ENCODE data around the gene FBXW7. TPM values are rescaled to one million over a fixed set of nuclear protein-coding genes. Genes with fewer than 3 reads are reported as not detected.
A peak's percentile ranks its signal among the peaks of the same experiment; 100 is the strongest.

FBXW7 gene
- total RNA-seq, 3 donors from 2014 or later = 55.7 to 247 (median 117) TPM

DNA sequence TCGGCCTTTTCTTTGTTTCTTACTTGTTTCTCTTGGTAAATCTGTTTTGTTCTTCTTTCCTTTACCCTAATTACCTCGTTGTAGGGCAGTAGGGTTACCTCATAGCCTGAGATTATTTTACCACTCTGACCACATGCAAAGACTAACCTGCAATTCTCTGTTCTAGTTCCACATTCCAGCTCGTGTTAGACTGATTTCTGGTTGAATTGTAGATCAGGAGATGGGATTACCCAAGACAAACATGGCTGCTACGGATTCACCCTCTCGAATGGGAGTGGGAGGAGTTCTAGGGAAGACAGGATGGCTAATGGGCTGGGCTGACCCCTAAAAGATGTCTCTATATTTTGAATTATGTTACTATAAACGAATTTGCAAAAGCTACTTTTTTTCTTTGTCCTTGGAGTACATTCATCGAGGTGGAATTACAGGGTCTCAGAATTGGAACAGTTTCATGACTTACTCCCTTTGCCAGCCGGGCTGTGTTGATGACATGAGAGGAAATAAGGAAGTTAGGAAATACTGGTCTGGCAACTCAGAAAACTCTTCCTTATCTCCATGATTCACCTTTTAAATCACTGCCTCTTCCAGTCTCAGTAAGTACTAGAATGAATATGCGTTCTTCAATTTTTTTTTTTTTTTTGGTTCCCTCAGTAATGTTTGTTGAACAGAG is 36.7 kb upstream of the FBXW7 start:
- Histone ChIP-seq H3K36me3 (no peaks in the 10 kb centered on the region), H3K27ac (peak overlapping the region in 1 of 2 donors; percentile 63), H3K9me3 (no peaks in the 10 kb centered on the region), H3K27me3 (no peaks in the 10 kb centered on the region), H3K4me1 (no peaks in the 10 kb centered on the region), H3K4me3 (no peak overlapping the region)
- intact Hi-C loops (cut with DNase I; ENCODE audit: low total_unique reads) = no loop called here
- no peak for DNase-seq (ENCODE audit: low spot score in 2 of 2)
- TF ChIP-seq POLR2A (IDR thresholded peaks at IDR 0.05) (no peak), POLR2AphosphoS5 (IDR thresholded peaks at IDR 0.05) (no peak)
- TF ChIP-seq, protein P1, sequence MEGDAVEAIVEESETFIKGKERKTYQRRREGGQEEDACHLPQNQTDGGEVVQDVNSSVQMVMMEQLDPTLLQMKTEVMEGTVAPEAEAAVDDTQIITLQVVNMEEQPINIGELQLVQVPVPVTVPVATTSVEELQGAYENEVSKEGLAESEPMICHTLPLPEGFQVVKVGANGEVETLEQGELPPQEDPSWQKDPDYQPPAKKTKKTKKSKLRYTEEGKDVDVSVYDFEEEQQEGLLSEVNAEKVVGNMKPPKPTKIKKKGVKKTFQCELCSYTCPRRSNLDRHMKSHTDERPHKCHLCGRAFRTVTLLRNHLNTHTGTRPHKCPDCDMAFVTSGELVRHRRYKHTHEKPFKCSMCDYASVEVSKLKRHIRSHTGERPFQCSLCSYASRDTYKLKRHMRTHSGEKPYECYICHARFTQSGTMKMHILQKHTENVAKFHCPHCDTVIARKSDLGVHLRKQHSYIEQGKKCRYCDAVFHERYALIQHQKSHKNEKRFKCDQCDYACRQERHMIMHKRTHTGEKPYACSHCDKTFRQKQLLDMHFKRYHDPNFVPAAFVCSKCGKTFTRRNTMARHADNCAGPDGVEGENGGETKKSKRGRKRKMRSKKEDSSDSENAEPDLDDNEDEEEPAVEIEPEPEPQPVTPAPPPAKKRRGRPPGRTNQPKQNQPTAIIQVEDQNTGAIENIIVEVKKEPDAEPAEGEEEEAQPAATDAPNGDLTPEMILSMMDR (IDR thresholded peaks at IDR 0.05) = no peak

GRCh38 chr4:152571770-152572169 is 35.9 kb upstream of the FBXW7 start:
- Histone ChIP-seq H3K27me3 (no peaks in the 10 kb centered on the region), H3K9me3 (no peaks in the 10 kb centered on the region), H3K27ac (no peak overlapping the region), H3K36me3 (no peaks in the 10 kb centered on the region), H3K4me3 (no peak overlapping the region), H3K4me1 (no peaks in the 10 kb centered on the region)
- intact Hi-C loops (cut with DNase I; ENCODE audit: low total_unique reads) = no loop called here
- TF ChIP-seq, protein P1 (IDR thresholded peaks at IDR 0.05) = no peak
- TF ChIP-seq POLR2A (IDR thresholded peaks at IDR 0.05) = no peak
- no peak for TF ChIP-seq POLR2AphosphoS5 (IDR thresholded peaks at IDR 0.05)
- no peak for DNase-seq (ENCODE audit: low spot score in 2 of 2)

DNA sequence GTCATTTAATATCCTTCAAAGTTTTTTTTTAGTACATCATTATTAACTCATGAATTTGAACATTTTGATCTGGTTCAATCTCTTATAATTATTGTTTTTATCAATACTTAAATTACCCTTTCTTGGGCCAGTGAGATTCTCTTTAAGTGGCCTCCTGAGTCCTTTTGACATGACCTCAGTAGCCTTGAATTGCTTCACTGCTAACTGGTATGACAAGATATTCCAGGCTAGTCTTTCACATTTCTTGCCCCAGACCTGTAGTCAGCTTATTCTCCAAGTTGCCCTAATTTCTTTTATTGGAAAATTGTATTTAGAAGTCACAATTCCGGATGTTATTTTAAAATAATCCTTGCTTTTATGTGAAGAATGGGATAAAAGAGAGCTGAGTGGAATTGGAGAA is 35.4 kb upstream of the FBXW7 start:
- intact Hi-C loops (cut with DNase I; ENCODE audit: low total_unique reads) = no loop called here
- no peaks in the 10 kb centered on the region for H3K27me3 ChIP-seq
- H3K4me3 ChIP-seq = no peak overlapping the region
- no peak for TF ChIP-seq POLR2A (IDR thresholded peaks at IDR 0.05)
- no peak for TF ChIP-seq POLR2AphosphoS5 (IDR thresholded peaks at IDR 0.05)
- TF ChIP-seq, protein P1 (IDR thresholded peaks at IDR 0.05) = no peak
- H3K36me3 ChIP-seq = no peaks in the 10 kb centered on the region
- H3K4me1 ChIP-seq = no peaks in the 10 kb centered on the region
- no peak for DNase-seq (ENCODE audit: low spot score in 2 of 2)
- no peaks in the 10 kb centered on the region for H3K9me3 ChIP-seq
- H3K27ac ChIP-seq = no peak overlapping the region

GRCh38 chr4:152565333-152565732 is 29.4 kb upstream of the FBXW7 start:
- intact Hi-C loops (cut with DNase I; ENCODE audit: low total_unique reads) = no loop called here
- Histone ChIP-seq H3K36me3 (no peaks in the 10 kb centered on the region), H3K4me3 (no peak overlapping the region), H3K27me3 (no peaks in the 10 kb centered on the region), H3K4me1 (no peaks in the 10 kb centered on the region), H3K27ac (no peak overlapping the region), H3K9me3 (no peaks in the 10 kb centered on the region)
- TF ChIP-seq POLR2AphosphoS5 (IDR thresholded peaks at IDR 0.05) = no peak
- TF ChIP-seq, protein P1 (IDR thresholded peaks at IDR 0.05) = no peak
- TF ChIP-seq POLR2A (IDR thresholded peaks at IDR 0.05) = no peak
- no peak for DNase-seq (ENCODE audit: low spot score in 2 of 2)

DNA sequence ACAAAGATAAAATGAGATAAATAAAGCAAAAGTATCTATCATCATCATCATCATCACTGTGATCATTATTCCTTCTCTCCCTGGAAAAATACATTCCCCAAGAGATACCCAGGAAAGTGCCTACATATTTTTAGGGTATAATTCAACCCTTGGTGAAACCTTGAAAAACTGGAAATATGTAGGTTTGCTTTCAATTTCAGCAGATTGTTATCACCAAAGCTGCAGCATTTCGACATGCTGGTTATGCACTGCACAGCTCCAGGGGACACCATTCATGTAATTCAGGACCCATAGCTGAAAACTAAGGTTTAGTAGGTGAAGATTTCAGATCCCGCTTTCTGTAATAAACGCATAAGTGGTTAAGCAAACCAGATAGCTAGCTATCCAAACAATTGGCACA is 28.4 kb upstream of the FBXW7 start:
- no peak overlapping the region for H3K27ac ChIP-seq
- H3K4me1 ChIP-seq = no peaks in the 10 kb centered on the region
- H3K9me3 ChIP-seq = no peaks in the 10 kb centered on the region
- no peaks in the 10 kb centered on the region for H3K36me3 ChIP-seq
- H3K4me3 ChIP-seq = no peak overlapping the region
- intact Hi-C loops (cut with DNase I; ENCODE audit: low total_unique reads) = no loop called here
- no peak for DNase-seq (ENCODE audit: low spot score in 2 of 2)
- no peak for TF ChIP-seq POLR2AphosphoS5 (IDR thresholded peaks at IDR 0.05)
- TF ChIP-seq POLR2A (IDR thresholded peaks at IDR 0.05) = no peak
- TF ChIP-seq, protein P1 (IDR thresholded peaks at IDR 0.05) = no peak
- no peaks in the 10 kb centered on the region for H3K27me3 ChIP-seq

All from breast epithelium (tissue), 4 donors.